Astrocyte of the spinal cord (primary cell): ENCODE measurements around the gene STIM1.
"Not testable (repeated sequence)": the region's sequence is repeated elsewhere in the genome, so short reads cannot be mapped to it uniquely, and the experiment has no call there.

ENCODE experiments used
- DNase-seq: peaks from one replicate; pipeline ENCODE4 v3.0.0; 2011; ENCODE audit warnings: low read depth, low spot score
- H3K4me3 ChIP-seq: 2 replicates; pipeline ENCODE4 v1.5.1; 2011; ENCODE audit warnings: low read depth, mild to moderate bottlenecking, low read length, moderate library complexity
- in situ Hi-C: cut with HindIII; loops from 2 replicates; pipeline ENCODE4 v1.10.0; 2017; ENCODE audit warnings: low sequenced_read_pairs
- TF ChIP-seq, protein P1 (sequence below): IDR thresholded peaks from 2 replicates; pipeline ENCODE4 v1.5.1; 2012; ENCODE audit warnings: low read depth, mild to moderate bottlenecking, low read length, inconsistent platforms

Gene STIM1

DNA sequence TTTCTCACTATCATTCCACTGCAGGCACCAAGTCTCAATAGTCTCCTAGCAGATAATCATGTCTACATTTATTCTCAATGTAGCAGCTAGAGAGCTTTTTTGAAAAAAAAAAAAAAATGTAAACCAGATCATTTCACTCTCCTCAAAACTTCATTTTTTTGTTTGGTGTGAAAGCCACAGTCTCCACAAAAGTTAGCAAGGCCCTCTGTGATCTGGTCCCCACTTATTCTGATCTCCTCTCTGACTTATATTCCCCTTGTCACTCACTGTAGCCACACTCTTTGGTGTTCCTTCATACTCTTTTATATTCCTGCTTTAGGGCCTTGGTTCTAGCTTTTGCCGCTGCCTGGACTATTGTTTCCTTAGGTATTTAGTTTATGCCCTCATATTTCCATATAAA, 137.5 kb downstream of the STIM1 start:
- no peak overlapping the region for H3K4me3 ChIP-seq
- DNase-seq, result no peak
- TF ChIP-seq, protein P1, sequence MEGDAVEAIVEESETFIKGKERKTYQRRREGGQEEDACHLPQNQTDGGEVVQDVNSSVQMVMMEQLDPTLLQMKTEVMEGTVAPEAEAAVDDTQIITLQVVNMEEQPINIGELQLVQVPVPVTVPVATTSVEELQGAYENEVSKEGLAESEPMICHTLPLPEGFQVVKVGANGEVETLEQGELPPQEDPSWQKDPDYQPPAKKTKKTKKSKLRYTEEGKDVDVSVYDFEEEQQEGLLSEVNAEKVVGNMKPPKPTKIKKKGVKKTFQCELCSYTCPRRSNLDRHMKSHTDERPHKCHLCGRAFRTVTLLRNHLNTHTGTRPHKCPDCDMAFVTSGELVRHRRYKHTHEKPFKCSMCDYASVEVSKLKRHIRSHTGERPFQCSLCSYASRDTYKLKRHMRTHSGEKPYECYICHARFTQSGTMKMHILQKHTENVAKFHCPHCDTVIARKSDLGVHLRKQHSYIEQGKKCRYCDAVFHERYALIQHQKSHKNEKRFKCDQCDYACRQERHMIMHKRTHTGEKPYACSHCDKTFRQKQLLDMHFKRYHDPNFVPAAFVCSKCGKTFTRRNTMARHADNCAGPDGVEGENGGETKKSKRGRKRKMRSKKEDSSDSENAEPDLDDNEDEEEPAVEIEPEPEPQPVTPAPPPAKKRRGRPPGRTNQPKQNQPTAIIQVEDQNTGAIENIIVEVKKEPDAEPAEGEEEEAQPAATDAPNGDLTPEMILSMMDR, result no peak
- in situ Hi-C loops, result no loop called here

DNA sequence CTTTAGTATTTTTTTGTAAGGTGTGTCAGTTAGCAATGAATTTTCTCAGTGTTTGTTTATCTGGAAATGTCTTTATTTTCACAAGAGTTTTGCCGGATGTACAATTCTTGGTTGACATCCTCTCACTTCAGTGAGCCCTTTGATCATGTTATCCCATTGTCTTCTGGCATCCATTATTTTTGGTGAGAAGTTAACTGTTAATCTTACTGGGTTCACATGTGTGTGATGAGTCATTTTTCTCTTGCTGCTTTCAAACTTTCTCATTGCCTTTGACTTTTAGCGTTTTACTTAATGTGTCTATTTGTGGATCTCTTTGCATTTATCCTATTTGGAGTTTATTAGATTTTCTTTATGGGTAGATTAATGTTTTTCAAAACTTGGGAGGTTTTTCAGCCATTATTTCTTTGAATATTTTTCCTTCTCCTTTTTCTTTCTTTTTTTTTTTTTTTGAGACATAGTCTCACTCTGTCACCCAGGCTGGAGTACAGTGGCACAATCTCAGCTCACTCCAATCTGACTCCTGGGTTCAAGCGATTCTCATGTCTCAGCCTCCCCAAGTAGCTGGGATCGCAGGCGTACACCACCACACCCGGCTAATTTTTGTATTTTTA, 138.7 kb downstream of the STIM1 start:
- in situ Hi-C loops, result no loop called here
- DNase-seq, result no peak
- TF ChIP-seq, protein P1, result no peak
- no peak overlapping the region for H3K4me3 ChIP-seq

DNA sequence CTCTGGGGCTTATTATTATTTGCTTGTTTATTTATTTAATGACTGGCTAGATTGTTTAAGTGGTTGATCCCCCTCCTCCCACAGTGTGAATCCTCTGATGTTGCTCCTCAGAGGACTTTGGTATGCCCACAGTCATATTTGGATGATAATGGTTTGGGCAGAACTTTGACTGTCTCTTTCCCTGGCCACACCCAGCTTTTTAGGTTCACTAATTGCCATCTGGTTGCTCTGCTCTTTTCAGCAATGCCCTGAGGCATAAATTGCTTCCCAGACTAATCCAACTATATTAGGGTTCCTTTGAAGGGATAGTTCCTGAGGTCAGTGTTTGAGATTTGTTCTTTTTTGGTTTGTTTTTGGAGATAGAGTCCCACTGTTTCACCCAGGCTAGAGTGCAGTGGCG, 139.8 kb downstream of the STIM1 start:
- in situ Hi-C loops, result no loop called here
- no peak overlapping the region for H3K4me3 ChIP-seq
- TF ChIP-seq, protein P1, result no peak
- DNase-seq, result no peak

DNA sequence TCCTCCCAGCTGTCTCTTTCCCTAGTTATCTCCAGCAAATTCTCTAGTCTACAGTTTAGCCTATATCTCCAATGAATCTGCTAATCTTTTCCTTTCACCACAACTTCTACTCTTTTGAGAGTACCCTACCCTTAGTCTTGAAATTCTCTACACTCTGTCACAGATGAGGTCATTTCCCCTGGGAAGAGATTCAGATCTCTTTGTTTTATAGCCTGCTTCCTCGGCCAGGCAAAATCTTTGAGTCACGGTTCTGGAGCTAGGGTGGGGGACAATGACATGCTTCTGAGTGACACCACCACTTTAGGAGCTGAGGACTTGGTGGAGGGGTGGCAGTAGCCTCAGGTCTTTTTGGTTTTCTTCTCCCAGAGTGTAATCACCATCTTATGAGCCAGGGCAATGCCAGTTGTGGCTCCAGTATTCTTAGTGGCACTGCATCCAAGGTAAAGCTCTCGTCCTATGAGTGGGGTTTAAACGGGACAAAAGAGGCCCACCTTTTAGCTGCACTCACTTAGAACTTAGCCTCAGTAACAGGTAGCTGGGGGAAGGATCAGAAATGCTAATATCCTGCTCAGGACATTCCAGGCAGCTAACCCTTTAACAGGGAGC, 140.6 kb downstream of the STIM1 start:
- peak; percentile 25 for DNase-seq
- TF ChIP-seq, protein P1, result no peak
- in situ Hi-C loops, result no loop called here
- no peak overlapping the region for H3K4me3 ChIP-seq

DNA sequence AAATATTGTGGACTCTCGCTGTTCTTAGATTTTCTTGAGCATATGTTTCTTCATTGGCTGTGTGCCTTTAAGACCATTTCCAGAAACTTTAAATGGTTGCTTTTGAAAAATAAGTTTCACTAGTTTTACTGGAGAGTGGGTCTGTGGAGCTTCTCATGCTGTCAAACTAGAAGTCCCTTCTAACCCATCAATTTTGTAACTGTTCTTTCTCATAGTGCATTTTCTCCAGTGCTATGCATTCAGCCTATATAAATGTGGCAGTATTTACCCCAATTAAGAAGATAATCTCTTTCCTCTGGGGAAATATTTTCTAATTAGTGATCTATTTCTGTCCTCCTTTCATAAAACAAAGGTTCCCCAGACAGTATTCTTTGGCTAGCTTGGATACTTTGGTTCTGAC, 141.2 kb downstream of the STIM1 start:
- TF ChIP-seq, protein P1, result no peak
- in situ Hi-C loops, result no loop called here
- no peak overlapping the region for H3K4me3 ChIP-seq
- DNase-seq, result no peak

DNA sequence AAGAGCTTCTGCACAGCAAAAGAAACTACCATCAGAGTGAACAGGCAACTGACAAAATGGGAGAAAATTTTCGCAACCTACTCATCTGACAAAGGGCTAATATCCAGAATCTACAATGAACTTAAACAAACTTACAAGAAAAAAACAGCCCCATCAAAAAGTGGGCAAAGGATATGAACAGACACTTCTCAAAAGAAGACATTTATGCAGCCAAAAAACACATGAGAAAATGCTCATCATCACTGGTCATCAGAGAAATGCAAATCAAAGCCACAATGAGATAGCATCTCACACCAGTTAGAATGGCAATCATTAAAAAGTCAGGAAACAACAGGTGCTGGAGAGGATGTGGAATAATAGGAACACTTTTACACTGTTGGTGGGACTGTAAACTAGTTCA, 149.3 kb downstream of the STIM1 start:
- DNase-seq, H3K4me3 ChIP-seq, in situ Hi-C loops: not testable (repeated sequence)

DNA sequence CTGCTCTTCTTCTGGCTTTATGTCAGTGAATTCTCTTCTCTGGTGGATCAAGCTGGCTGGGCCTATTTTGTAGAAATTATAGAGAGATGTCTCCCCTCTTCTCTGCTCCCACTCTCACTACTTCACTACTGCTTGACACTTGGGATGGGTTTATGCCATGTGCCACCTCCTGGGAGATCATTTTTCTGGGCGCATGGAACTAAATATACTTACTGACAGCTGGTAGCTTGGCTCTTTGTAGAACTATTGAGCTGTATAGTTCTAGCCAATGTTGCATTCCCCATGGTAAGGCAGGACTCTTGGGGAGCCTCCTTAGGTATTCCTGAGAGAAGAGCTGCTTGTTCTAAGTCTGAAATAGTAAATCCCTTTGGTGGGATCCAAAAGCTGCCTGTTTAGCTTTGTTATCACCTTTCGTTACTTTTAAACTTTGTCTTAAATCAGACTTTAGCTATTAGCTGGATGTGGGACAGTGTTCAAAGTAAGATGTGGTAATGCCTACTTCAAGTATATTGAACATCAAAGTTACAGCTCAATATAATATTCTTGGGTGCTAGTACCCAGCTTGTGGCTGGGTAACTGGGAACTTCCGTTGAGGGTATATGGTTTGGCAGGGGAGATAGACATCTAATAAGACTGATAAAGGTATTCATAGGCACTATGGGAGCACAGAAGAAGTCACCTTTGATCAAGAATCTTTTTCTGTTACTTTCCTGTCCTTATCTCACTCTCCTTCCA, 151.6 kb downstream of the STIM1 start:
- TF ChIP-seq, protein P1, result no peak
- H3K4me3 ChIP-seq, result no peak overlapping the region
- in situ Hi-C loops, result no loop called here
- no peak for DNase-seq
